Astrocyte (in vitro differentiated cells and primary cell): Measurements from ENCODE around the gene PHAF1.

Experiments
- CTCF ChIP-seq: IDR thresholded peaks from 2 replicates; pipeline ENCODE4 v1.5.1; 2011; ENCODE audit warnings: low read depth, mild to moderate bottlenecking, inconsistent platforms, low read length, moderate library complexity; ENCODE audit not compliant: insufficient read depth
- EZH2 ChIP-seq: IDR thresholded peaks from 2 replicates; pipeline ENCODE4 v1.6.1; 2012; ENCODE audit warnings: mild to moderate bottlenecking, low read length, inconsistent platforms; ENCODE audit not compliant: insufficient read depth

DNA sequence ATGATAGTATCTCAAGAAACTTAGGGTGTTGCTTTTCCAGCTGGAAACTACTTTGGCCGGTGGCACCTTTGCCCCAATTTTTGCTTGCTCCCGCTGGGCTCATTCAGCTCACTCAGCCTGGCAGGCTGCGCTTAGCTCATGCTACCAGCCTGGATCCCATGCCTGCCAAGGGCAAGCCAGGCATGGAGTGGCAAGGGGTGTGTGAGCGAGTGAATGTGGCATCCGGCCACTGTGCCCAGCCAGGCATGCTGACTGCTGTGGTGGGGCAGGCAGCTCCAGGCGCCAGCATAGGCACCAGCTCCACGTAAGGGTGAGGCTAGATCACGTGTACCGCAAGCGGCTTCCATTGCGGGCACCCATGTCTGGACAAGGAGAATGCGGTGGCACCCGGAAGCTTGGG, 31.6 kb downstream of the PHAF1 start:
- TF ChIP-seq CTCF (no peak), EZH2 (no peak)
